Smooth muscle cell (in vitro differentiated cells): ENCODE measurements around the gene PLK3. TPM values are rescaled to one million over a fixed set of nuclear protein-coding genes. Genes with fewer than 3 reads are reported as not detected.

Experiments
- DNase-seq: peaks from one replicate; lab custom pipeline; 2025; ENCODE audit not compliant: unreplicated experiment; lab: John Stamatoyannopoulos, UW
- H2AFZ ChIP-seq: fragments of 200-600 bp; sonication (generic); 2 replicates; pipeline ENCODE4 v1.6.0; 2016; ENCODE audit warnings: antibody characterized with exemption, low read depth, mild to moderate bottlenecking
- H3F3A ChIP-seq: fragments of 200-600 bp; sonication (generic); 2 replicates; pipeline ENCODE4 v1.6.0; 2017; ENCODE audit warnings: antibody characterized with exemption, low read depth
- H3K27ac ChIP-seq: fragments of 200-600 bp; sonication (generic); 2 replicates; pipeline ENCODE4 v1.5.1; 2016; ENCODE audit warnings: low read depth, mild to moderate bottlenecking
- H3K27me3 ChIP-seq: fragments of 200-600 bp; sonication (generic); 2 replicates; pipeline ENCODE4 v1.6.1; 2016; ENCODE audit warnings: low read depth, mild to moderate bottlenecking
- H3K36me3 ChIP-seq: fragments of 200-600 bp; sonication (generic); 2 replicates; pipeline ENCODE4 v1.5.1; 2016; ENCODE audit warnings: low read depth
- H3K4me1 ChIP-seq: fragments of 200-600 bp; sonication (generic); 2 replicates; pipeline ENCODE4 v1.5.1; 2016; ENCODE audit warnings: low read depth
- H3K4me2 ChIP-seq: fragments of 200-600 bp; sonication (generic); 2 replicates; pipeline ENCODE4 v1.6.0; 2016; ENCODE audit warnings: mild to moderate bottlenecking
- H3K4me3 ChIP-seq: fragments of 200-600 bp; sonication (generic); 2 replicates; pipeline ENCODE4 v1.5.1; 2016; ENCODE audit warnings: mild to moderate bottlenecking
- H3K79me2 ChIP-seq: fragments of 200-600 bp; sonication (generic); 2 replicates; pipeline ENCODE4 v1.6.0; 2016; ENCODE audit warnings: low read depth, mild to moderate bottlenecking
- H3K9ac ChIP-seq: fragments of 200-600 bp; sonication (generic); 2 replicates; pipeline ENCODE4 v1.6.0; 2016; ENCODE audit warnings: low read depth
- H3K9me3 ChIP-seq: fragments of 200-600 bp; sonication (generic); replicated peaks from 2 replicates; pipeline ENCODE4 v1.5.1; 2016; ENCODE audit warnings: low read depth
- H4K20me1 ChIP-seq: fragments of 200-600 bp; sonication (generic); 2 replicates; pipeline ENCODE4 v1.6.0; 2016; ENCODE audit warnings: low read depth
- WGBS: methylation state at CpG from one replicate; pipeline ENCODE4 v1.1.7; 2016; ENCODE audit warnings: low lambda C conversion rate; 5-methylcytosine and 5-hydroxymethylcytosine counted together
- polyA plus RNA-seq: library from polyadenylated mRNA; unstranded; fragments of >200 nt; fragmentation: Nextera tagmentation; extraction: Ambion mirVana; gene quantifications from 2 replicates; pipeline ENCODE4 v1.2.1, GENCODE V29; 2016
- total RNA-seq: library from RNA; depleted of rRNA; stranded (reverse); fragments of >200 nt; gene quantifications from 2 replicates; pipeline ENCODE4 v1.2.3, GENCODE V29; 2014
- TF ChIP-seq, protein P1 (sequence below): fragments of 200-600 bp; sonication (generic); IDR thresholded peaks from 2 replicates; pipeline ENCODE4 v1.5.1; 2017; ENCODE audit warnings: borderline replicate concordance, mild to moderate bottlenecking, antibody characterized with exemption; ENCODE audit not compliant: insufficient read depth, poor library complexity, severe bottlenecking

The PLK3 gene
- total and polyA plus RNA-seq, 2 experiments from 2014 or later: 39.7 to 42.0 TPM

DNA sequence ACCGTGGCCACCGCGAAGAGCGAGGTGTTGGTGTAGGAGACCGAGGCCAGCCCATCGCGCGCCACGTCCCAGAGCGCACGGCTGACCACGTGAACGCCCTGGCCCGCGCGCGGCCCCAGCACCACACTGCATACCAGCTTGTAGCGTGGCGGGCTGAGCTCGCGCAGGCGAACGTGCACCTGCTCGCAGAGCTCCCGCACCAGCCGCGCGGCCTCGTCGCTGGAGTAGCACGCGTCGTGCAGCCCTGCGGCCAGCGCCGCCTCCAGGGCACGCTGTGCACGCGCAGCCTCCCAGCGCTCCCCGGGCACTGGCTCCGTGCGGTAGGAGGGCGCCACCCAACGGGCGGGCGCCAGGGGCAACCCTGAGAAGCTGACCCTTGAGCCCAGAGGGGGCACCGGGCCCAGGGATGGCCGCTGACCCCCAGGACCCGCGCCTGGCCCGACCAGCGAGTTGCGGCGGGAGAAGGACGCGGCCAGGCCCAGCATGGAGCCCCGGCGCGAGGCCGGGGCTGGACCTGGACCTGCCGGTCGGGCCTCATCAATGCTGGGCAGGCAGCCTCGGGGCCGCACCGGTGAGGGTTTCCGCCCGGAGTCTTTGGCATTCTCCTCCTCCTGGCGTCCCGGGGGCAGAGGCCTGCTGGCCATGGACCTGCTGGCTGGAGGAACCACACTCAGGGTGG lies 6.0 kb downstream of the PLK3 start:
- no peak for DNase-seq
- H3K79me2 ChIP-seq: peaks cover 46% of the 10 kb centered on the region
- H3K36me3 ChIP-seq: no peaks in the 10 kb centered on the region
- H3K4me1 ChIP-seq: peaks cover 56% of the 10 kb centered on the region
- no peak overlapping the region for H2AFZ ChIP-seq
- H3K27me3 ChIP-seq: no peaks in the 10 kb centered on the region
- no peak overlapping the region for H3K4me3 ChIP-seq
- no peaks in the 10 kb centered on the region for H3K9me3 ChIP-seq
- H3K4me2 ChIP-seq: peak overlapping the region; percentile 50
- H3K9ac ChIP-seq: peak overlapping the region; percentile 98
- H4K20me1 ChIP-seq: peaks cover 27% of the 10 kb centered on the region
- WGBS: 97% methylated on average over 68 of the region's 70 CpGs
- TF ChIP-seq, protein P1, sequence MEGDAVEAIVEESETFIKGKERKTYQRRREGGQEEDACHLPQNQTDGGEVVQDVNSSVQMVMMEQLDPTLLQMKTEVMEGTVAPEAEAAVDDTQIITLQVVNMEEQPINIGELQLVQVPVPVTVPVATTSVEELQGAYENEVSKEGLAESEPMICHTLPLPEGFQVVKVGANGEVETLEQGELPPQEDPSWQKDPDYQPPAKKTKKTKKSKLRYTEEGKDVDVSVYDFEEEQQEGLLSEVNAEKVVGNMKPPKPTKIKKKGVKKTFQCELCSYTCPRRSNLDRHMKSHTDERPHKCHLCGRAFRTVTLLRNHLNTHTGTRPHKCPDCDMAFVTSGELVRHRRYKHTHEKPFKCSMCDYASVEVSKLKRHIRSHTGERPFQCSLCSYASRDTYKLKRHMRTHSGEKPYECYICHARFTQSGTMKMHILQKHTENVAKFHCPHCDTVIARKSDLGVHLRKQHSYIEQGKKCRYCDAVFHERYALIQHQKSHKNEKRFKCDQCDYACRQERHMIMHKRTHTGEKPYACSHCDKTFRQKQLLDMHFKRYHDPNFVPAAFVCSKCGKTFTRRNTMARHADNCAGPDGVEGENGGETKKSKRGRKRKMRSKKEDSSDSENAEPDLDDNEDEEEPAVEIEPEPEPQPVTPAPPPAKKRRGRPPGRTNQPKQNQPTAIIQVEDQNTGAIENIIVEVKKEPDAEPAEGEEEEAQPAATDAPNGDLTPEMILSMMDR: no peak
- peaks cover 37% of the 10 kb centered on the region for H3F3A ChIP-seq
- peak overlapping the region; percentile 100 for H3K27ac ChIP-seq

DNA sequence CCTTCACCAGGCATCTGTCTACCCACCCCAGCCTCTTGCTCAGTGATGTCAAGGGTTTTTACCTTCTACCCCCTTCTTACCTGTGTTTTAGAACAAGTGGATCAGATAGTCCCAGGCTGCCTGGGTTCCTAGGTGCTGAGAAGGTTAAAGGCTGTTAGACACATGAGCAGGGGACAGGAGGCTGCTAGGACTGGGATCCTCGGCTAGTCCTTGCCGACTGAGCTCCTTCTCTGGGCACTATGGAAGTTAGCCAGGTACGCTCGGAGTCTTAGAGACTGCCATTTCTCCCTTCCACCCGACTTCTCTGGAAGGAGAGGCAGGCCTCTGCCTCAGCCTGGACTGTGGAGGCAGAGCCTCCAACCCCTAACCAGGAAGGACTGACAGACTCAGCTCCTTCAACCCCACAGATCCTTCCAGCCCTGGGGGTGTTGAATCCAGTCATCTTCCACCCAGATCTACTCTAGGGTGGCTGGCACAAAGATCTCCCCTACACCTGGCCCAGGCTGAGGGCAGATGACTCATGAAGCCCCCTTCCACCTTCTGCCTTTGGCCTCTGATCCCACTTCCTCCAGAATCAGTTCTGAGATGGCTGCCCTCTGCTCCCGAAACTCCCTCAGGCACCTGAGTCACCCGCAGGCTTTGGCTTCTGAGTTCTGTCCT lies 6.7 kb downstream of the PLK3 start, which contains the start of gene DYNLT4:
Gene DYNLT4, minus strand, starts transcription at position 648 of the 660 bp plus-strand sequence. CDS start 683 bp downstream, outside the sequence.
- no peaks in the 10 kb centered on the region for H3K27me3 ChIP-seq
- no peak within 1 kb of the TSS for H2AFZ ChIP-seq
- no peaks in the 10 kb centered on the region for H3K36me3 ChIP-seq
- H3K9me3 ChIP-seq: no peaks in the 10 kb centered on the region
- peaks cover 22% of the 10 kb centered on the region for H4K20me1 ChIP-seq
- H3K4me1 ChIP-seq: peaks cover 54% of the 10 kb centered on the region
- TF ChIP-seq, protein P1: no peak
- H3K79me2 ChIP-seq: peaks cover 40% of the 10 kb centered on the region
- peak within 1 kb of the TSS; percentile 100 for H3K27ac ChIP-seq
- WGBS: 60% methylated on average over 7 of the region's 7 CpGs
- H3K4me2 ChIP-seq: peak within 1 kb of the TSS; percentile 91
- peaks cover 37% of the 10 kb centered on the region for H3F3A ChIP-seq
- DNase-seq: no peak
- H3K4me3 ChIP-seq: peak within 1 kb of the TSS; percentile 40
- H3K9ac ChIP-seq: peak within 1 kb of the TSS; percentile 98

DNA sequence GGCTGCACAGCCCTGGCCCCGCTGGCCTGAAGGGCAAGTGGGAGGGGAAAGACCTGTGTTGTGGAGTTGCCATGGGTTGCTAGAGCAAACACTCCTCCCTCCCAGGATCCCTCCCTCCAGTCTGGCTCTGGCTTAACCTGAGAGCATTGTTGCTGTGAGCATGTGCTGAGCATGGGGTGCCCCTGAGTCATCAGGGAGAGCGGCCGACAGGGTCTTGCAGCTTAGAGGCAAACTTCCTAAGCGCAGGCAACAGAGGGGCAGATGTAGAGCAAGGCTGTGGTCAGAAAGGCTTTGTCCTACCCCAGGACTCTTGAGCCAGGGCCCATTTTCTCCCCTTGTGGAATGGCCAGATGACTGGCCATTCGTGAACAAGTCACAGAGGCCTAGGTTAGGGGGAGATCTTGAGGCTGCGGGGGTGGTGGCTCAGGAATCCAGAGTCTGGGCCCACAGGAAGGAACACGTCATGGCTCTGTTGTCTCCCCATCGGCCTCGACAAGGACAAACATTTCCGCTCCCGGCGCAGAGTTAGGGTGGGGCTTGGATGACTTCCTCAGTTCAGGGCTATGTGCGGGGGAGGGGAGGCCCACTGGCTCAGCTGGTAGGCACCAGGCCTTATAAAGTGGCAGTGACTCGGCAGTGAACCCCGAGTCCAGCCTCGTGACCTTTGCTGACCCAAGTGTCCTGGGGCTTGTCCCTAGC lies 7.3 kb downstream of the PLK3 start:
- Histone ChIP-seq H3K27me3 (no peaks in the 10 kb centered on the region), H3K9me3 (no peaks in the 10 kb centered on the region), H3K36me3 (no peaks in the 10 kb centered on the region), H3K4me1 (peaks cover 51% of the 10 kb centered on the region), H3K4me3 (peak overlapping the region; percentile 40), H3K9ac (peak overlapping the region; percentile 98), H3F3A (peaks cover 37% of the 10 kb centered on the region), H3K27ac (peak overlapping the region; percentile 100), H4K20me1 (peaks cover 22% of the 10 kb centered on the region), H2AFZ (no peak overlapping the region), H3K79me2 (peaks cover 40% of the 10 kb centered on the region), H3K4me2 (peak overlapping the region; percentile 91)
- 3% methylated on average over 16 of the region's 16 CpGs for WGBS
- peak; percentile 93 for DNase-seq
- TF ChIP-seq, protein P1: no peak
